ENCODE data around the gene NAA10. TPM values are rescaled to one million over a fixed set of nuclear protein-coding genes. Genes with fewer than 3 reads are reported as not detected.

NAA10 gene
- total RNA-seq, 1 experiment from 2014 or later = 124 TPM

DNA sequence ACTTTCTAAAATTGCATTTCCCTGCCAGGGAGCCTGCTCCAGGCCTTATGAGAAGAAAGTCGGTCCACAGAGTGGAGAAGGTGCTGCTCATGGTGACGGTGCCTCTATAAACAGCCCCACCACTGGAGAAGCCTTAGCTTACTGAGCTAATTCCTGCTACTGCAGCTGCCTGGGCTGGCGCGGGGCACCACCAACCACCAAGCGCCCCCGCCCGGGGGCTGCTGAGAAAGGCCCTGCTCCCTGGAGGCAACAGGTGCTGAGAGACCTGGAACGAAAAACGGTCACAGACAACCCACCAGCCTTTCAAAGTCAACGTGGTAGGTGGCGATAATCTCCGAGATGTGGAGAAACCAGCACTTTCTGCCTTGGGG is 33.9 kb upstream of the NAA10 start:
- H3K9me3 ChIP-seq (ENCODE audit: control insufficient read depth in 1 of 2, insufficient read depth in 1 of 2, low read depth in 1 of 2, low read length in 2 of 2) = no peaks in the 10 kb centered on the region
- ChIA-PET CTCF (no interaction called here), RAD21 (ENCODE audit: low non-redundant PET in 1 of 2, low total read pairs in 2 of 2, uncharacterized antibody in 2 of 2, unreplicated experiment in 2 of 2) (interaction anchor here in 1 of 2 experiments (0.6 kb wide), 1 partner anchor 132 kb away, joined by 5 read pairs; no protein-coding TSS in a partner anchor), POLR2A (no interaction called here)
- peak overlapping the region; percentile 33; the same call in 1 of the 2 replicates for H3K27ac ChIP-seq (ENCODE audit: low read depth, low read length)
- intact Hi-C loops (cut with micrococcal nuclease) = no loop called here
- DNase-seq (ENCODE audit: low read depth, low spot score) = no peak
- no peak for TF ChIP-seq SRF (IDR thresholded peaks at IDR 0.05; ENCODE audit: low read depth)
- peaks cover 80% of the 10 kb centered on the region for H3K79me2 ChIP-seq (ENCODE audit: insufficient read depth, low read length)
- H3K36me3 ChIP-seq (ENCODE audit: control insufficient read depth in 1 of 2, insufficient read depth in 2 of 2, low read length in 2 of 2) = peaks cover 0 to 11% of the 10 kb centered on the region in 2 experiments; a peak in 1 of 4 replicates
- H3K9me2 ChIP-seq (ENCODE audit: insufficient read depth) = no peaks in the 10 kb centered on the region
- no peak overlapping the region for H2AFZ ChIP-seq (ENCODE audit: low read depth, low read length, poor library complexity, severe bottlenecking)
- H3K4me2 ChIP-seq (ENCODE audit: low read length) = no peak overlapping the region
- H3K4me1 ChIP-seq (ENCODE audit: control insufficient read depth in 1 of 2, insufficient read depth in 2 of 2, low read length in 2 of 2) = peaks cover 9 to 18% of the 10 kb centered on the region in 2 experiments
- no peaks in the 10 kb centered on the region for H4K20me1 ChIP-seq (ENCODE audit: insufficient read depth)
- H3K4me3 ChIP-seq (replicated peaks in 1 of 2; ENCODE audit: low read depth in 1 of 2, low read length in 2 of 2) = no peak overlapping the region
- no peak for ATAC-seq
- H3K27me3 ChIP-seq (ENCODE audit: insufficient read depth, low read length) = no peaks in the 10 kb centered on the region
- no peak overlapping the region for H3K9ac ChIP-seq (ENCODE audit: low read length)
- BruUV-seq (replicated peaks) = no TSS peak

DNA sequence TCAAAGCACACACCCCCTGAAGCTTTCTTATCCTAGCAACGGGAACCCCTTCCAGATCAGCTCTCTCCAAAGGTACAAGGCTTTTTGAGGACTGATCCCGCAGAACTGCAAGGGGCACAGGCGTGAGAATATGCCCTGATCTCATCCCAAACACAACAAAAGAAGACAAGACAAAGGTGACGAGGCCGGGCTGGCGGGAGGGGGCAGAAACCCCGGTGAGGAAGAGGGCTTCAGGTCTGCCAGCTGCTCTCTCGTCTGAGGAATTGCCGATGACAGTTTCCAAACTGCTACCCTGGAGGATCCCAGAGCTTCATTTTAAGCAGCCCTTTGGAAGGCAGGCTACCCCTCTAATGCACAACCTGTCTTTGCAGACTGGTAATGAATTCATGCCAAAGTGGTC is 33.4 kb upstream of the NAA10 start:
- no peaks in the 10 kb centered on the region for H3K9me2 ChIP-seq (ENCODE audit: insufficient read depth)
- peaks cover 80% of the 10 kb centered on the region for H3K79me2 ChIP-seq (ENCODE audit: insufficient read depth, low read length)
- H3K4me2 ChIP-seq (ENCODE audit: low read length) = no peak overlapping the region
- no peak overlapping the region for H2AFZ ChIP-seq (ENCODE audit: low read depth, low read length, poor library complexity, severe bottlenecking)
- CTCF ChIA-PET = no interaction called here
- no peaks in the 10 kb centered on the region for H3K9me3 ChIP-seq (ENCODE audit: control insufficient read depth in 1 of 2, insufficient read depth in 1 of 2, low read depth in 1 of 2, low read length in 2 of 2)
- POLR2A ChIA-PET = no interaction called here
- ATAC-seq = no peak
- RAD21 ChIA-PET (ENCODE audit: low non-redundant PET in 1 of 2, low total read pairs in 2 of 2, uncharacterized antibody in 2 of 2, unreplicated experiment in 2 of 2) = interaction anchor here in 1 of 2 experiments (0.6 kb wide), 1 partner anchor 131 kb away, joined by 5 read pairs; no protein-coding TSS in a partner anchor
- DNase-seq (ENCODE audit: low read depth, low spot score) = no peak
- no peaks in the 10 kb centered on the region for H3K27me3 ChIP-seq (ENCODE audit: insufficient read depth, low read length)
- no peaks in the 10 kb centered on the region for H4K20me1 ChIP-seq (ENCODE audit: insufficient read depth)
- peaks cover 0 to 11% of the 10 kb centered on the region in 2 experiments; a peak in 1 of 4 replicates for H3K36me3 ChIP-seq (ENCODE audit: control insufficient read depth in 1 of 2, insufficient read depth in 2 of 2, low read length in 2 of 2)
- H3K27ac ChIP-seq (ENCODE audit: low read depth, low read length) = no peak overlapping the region; the same call in 1 of the 2 replicates
- no TSS peak for BruUV-seq (replicated peaks)
- H3K4me1 ChIP-seq (ENCODE audit: control insufficient read depth in 1 of 2, insufficient read depth in 2 of 2, low read length in 2 of 2) = peaks cover 7 to 13% of the 10 kb centered on the region in 2 experiments; a peak in 3 of 4 replicates
- intact Hi-C loops (cut with micrococcal nuclease) = no loop called here
- H3K9ac ChIP-seq (ENCODE audit: low read length) = no peak overlapping the region
- H3K4me3 ChIP-seq (replicated peaks in 1 of 2; ENCODE audit: low read depth in 1 of 2, low read length in 2 of 2) = no peak overlapping the region
- TF ChIP-seq EZH2 (IDR thresholded peaks at IDR 0.05) (no peak), FOSL1 (IDR thresholded peaks at IDR 0.05; ENCODE audit: low read depth) (no peak), YY1 (IDR thresholded peaks at IDR 0.05; ENCODE audit: extremely low read depth, insufficient replicate concordance, low read depth, low read length) (no peak), SRF (IDR thresholded peaks at IDR 0.05; ENCODE audit: low read depth) (no peak), EZH2phosphoT487 (IDR thresholded peaks at IDR 0.05; ENCODE audit: borderline replicate concordance) (no peak), EGR1 (IDR thresholded peaks at IDR 0.05; ENCODE audit: low read depth) (no peak), TCF7L2 (IDR thresholded peaks at IDR 0.05; ENCODE audit: borderline replicate concordance, extremely low read depth, insufficient read depth, insufficient read length) (no peak), REST (IDR thresholded peaks at IDR 0.05; ENCODE audit: low read depth) (no peak), ZBTB33 (IDR thresholded peaks at IDR 0.05; ENCODE audit: extremely low read depth, insufficient replicate concordance, low read length) (no peak), MAX (IDR thresholded peaks at IDR 0.05) (no peak)
- TF ChIP-seq, protein P1, sequence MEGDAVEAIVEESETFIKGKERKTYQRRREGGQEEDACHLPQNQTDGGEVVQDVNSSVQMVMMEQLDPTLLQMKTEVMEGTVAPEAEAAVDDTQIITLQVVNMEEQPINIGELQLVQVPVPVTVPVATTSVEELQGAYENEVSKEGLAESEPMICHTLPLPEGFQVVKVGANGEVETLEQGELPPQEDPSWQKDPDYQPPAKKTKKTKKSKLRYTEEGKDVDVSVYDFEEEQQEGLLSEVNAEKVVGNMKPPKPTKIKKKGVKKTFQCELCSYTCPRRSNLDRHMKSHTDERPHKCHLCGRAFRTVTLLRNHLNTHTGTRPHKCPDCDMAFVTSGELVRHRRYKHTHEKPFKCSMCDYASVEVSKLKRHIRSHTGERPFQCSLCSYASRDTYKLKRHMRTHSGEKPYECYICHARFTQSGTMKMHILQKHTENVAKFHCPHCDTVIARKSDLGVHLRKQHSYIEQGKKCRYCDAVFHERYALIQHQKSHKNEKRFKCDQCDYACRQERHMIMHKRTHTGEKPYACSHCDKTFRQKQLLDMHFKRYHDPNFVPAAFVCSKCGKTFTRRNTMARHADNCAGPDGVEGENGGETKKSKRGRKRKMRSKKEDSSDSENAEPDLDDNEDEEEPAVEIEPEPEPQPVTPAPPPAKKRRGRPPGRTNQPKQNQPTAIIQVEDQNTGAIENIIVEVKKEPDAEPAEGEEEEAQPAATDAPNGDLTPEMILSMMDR (IDR thresholded peaks at IDR 0.05 in 2 of 3, conservative IDR thresholded peaks at IDR 0.05 in 1 of 3; ENCODE audit: borderline replicate concordance in 1 of 3, insufficient read depth in 1 of 3, low read depth in 2 of 3, low read length in 2 of 3) = no peak
